HG02798 (cell line): ENCODE measurements around the gene MUC2.

Experiments
- ATAC-seq: cut with Tn5 transposase; IDR thresholded peaks from one replicate; pipeline ENCODE4 v1.9.1; 2021; ENCODE audit warnings: mild to moderate bottlenecking; ENCODE audit not compliant: unreplicated experiment, poor library complexity

The MUC2 gene

GRCh38 chr11:1074244-1075221 lies at the start of gene MUC2:
Gene MUC2 (plus strand): TSS chr11:1074874.
- no peak for ATAC-seq

GRCh38 chr11:1025410-1026162 lies 49.1 kb upstream of the MUC2 start:
- no peak for ATAC-seq

GRCh38 chr11:1026163-1026450 lies 48.6 kb upstream of the MUC2 start:
- ATAC-seq = no peak

GRCh38 chr11:1026641-1027482 lies 47.8 kb upstream of the MUC2 start:
- ATAC-seq = no peak

- no peak for ATAC-seq
Measured at GRCh38 chr11:1027483-1028290, 47.0 kb upstream of the MUC2 start.

GRCh38 chr11:1028291-1028540 lies 46.5 kb upstream of the MUC2 start:
- no peak for ATAC-seq

GRCh38 chr11:1028616-1029015 lies 46.1 kb upstream of the MUC2 start:
- ATAC-seq = no peak

GRCh38 chr11:1029051-1029450 lies 45.6 kb upstream of the MUC2 start:
- no peak for ATAC-seq

- ATAC-seq = no peak
Measured at GRCh38 chr11:1029654-1030053, 45.0 kb upstream of the MUC2 start.

- no peak for ATAC-seq
Measured at GRCh38 chr11:1030086-1030485, 44.6 kb upstream of the MUC2 start.

GRCh38 chr11:1030556-1030955 lies 44.1 kb upstream of the MUC2 start:
- no peak for ATAC-seq

GRCh38 chr11:1031121-1031899 lies 43.4 kb upstream of the MUC2 start:
- ATAC-seq = no peak

- ATAC-seq = no peak
Measured at GRCh38 chr11:1032310-1032891, 42.3 kb upstream of the MUC2 start.

GRCh38 chr11:1033016-1033798 lies 41.5 kb upstream of the MUC2 start:
- no peak for ATAC-seq

- ATAC-seq = no peak
Measured at GRCh38 chr11:1034001-1034400, 40.7 kb upstream of the MUC2 start.

GRCh38 chr11:1034456-1035295 lies 40.0 kb upstream of the MUC2 start:
- ATAC-seq = no peak

- ATAC-seq = no peak
Measured at GRCh38 chr11:1035577-1036283, 38.9 kb upstream of the MUC2 start.
